SK-N-MC (cell line): ENCODE measurements around the gene DDIAS.
A peak's percentile ranks its signal among the peaks of the same experiment; 100 is the strongest.
"Not testable (repeated sequence)": the region's sequence is repeated elsewhere in the genome, so short reads cannot be mapped to it uniquely, and the experiment has no call there.

Source experiments
- DNase-seq: peaks from one replicate; pipeline ENCODE4 v3.0.0-alpha.2; 2011; ENCODE audit warnings: low read depth, low spot score
- H3K27ac ChIP-seq: fragments of 200-600 bp; sonication (generic); 2 replicates; pipeline ENCODE4 v1.5.1; 2016; ENCODE audit warnings: mixed run types
- H3K36me3 ChIP-seq: fragments of 200-600 bp; sonication (generic); 2 replicates; pipeline ENCODE4 v1.6.1; 2017; ENCODE audit warnings: antibody characterized with exemption, low read length, mixed read lengths; ENCODE audit not compliant: insufficient read depth
- H3K4me3 ChIP-seq: fragments of 200-600 bp; sonication (generic); 2 replicates; pipeline ENCODE4 v1.5.1; 2016
- H3K9ac ChIP-seq: fragments of 200-600 bp; sonication (generic); 2 replicates; pipeline ENCODE4 v1.8.0; 2017; ENCODE audit warnings: mixed run types, mixed read lengths; ENCODE audit not compliant: insufficient read length
- H3K9me3 ChIP-seq: fragments of 200-600 bp; sonication (generic); 2 replicates; pipeline ENCODE4 v1.6.1; 2017; ENCODE audit warnings: low read depth, mild to moderate bottlenecking, antibody characterized with exemption, low read length, moderate library complexity, mixed read lengths
- EZH2 ChIP-seq: fragments of 200-600 bp; sonication (generic); IDR thresholded peaks from one replicate; pipeline ENCODE4 v1.6.1; 2017; ENCODE audit warnings: antibody characterized with exemption
- FOXP2 ChIP-seq: optimal IDR thresholded peaks from 2 replicates; pipeline ENCODE3; 2011; ENCODE audit warnings: mild to moderate bottlenecking, moderate library complexity; ENCODE audit not compliant: insufficient read depth; ENCODE audit errors: extremely low read length, control extremely low read depth
- POLR2AphosphoS5 ChIP-seq: IDR thresholded peaks from 2 replicates; pipeline ENCODE4 v1.6.1; 2012; ENCODE audit warnings: mild to moderate bottlenecking, low read depth, low read length, borderline replicate concordance

The DDIAS gene, protein sequence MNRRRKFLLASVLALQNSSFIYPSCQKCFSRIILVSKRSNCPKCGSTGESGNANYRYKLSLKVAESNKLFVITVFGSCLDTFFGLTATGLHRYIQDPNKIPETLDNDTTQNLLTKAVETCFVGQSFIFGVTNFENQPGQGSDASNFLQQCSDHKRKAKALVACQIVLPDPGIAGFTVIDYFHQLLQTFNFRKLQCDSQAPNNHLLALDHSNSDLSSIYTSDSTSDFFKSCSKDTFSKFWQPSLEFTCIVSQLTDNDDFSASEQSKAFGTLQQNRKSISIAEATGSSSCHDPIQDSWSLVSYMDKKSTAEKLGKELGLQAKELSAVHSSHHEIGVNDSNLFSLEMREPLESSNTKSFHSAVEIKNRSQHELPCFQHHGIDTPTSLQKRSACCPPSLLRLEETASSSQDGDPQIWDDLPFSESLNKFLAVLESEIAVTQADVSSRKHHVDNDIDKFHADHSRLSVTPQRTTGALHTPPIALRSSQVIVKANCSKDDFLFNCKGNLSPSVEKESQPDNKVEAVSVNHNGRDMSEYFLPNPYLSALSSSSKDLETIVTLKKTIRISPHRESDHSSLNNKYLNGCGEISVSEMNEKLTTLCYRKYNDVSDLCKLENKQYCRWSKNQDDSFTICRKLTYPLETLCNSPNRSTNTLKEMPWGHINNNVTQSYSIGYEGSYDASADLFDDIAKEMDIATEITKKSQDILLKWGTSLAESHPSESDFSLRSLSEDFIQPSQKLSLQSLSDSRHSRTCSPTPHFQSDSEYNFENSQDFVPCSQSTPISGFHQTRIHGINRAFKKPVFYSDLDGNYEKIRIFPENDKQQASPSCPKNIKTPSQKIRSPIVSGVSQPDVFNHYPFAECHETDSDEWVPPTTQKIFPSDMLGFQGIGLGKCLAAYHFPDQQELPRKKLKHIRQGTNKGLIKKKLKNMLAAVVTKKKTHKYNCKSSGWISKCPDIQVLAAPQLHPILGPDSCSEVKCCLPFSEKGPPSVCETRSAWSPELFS

DNA sequence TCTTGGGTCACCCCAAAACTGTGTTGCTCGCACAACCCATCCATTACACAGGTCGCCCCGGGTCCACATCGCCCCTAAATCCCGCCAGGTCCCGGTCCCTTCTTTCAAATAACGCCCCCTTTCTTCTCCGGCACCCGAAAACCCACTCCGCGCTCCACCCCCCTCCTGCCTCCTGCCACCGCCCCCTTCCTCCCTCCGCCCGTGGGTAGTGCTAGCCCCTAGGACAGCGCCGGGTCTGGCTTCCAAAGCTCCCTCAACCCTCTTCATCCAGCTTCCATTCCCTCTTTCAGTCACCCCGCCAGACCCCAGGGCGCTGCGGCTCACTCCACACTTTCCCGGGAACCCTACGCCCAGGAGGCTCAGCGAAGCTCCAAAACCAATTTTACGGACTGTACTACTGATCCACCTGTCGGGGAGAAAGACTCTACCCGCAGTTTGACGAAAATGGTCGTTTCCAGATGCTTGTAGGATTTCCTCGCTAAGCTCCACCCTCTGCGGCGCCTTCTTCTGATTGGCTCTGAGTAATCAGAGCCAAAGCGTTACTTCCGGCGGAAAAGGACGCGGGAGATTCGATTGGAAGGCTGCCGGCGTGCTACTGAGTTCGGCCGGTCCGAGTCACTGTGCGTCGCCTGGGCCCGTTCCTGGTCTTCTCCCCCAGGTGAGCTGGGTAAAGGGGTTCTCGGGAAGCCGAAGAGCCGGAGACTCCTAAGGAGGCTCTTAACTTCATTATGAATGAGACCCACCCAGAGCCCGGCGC lies at the start of gene DDIAS:
TSS of gene DDIAS (plus strand) at position 572 of the 757 bp plus-strand sequence. CDS start 13,003 bp downstream, outside the sequence.
- Histone ChIP-seq H3K4me3 (peak within 1 kb of the TSS; percentile 86), H3K9ac (peak within 1 kb of the TSS; percentile 75), H3K9me3 (no peaks in the 10 kb centered on the region), H3K36me3 (no peaks in the 10 kb centered on the region), H3K27ac (peak within 1 kb of the TSS; percentile 23; the same call in 1 of the 2 replicates)
- TF ChIP-seq POLR2AphosphoS5 (peak; percentile 83), FOXP2 (peak; percentile 41), EZH2 (no peak)
- DNase-seq = peak; percentile 96

DNA sequence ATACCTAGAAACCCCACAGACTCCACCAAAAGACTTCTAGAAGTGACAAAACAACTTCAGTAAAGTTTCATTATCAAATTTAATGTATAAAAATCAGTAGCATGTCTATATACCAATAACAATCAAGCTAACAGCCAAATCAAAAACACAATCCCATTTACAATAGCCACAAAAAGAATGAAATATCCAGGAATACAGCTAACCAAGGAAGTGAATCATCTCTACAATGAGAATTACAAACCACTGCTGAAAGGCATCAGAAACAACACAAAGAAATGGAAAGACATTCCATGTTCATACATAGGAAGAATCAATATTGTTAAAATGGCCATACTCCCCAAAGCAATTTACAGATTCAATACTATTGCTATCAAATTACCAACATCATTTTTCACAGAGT lies 47.3 kb upstream of the DDIAS start:
- no peak overlapping the region for H3K27ac ChIP-seq
- no peak overlapping the region for H3K9ac ChIP-seq
- H3K36me3 ChIP-seq = peaks cover 4% of the 10 kb centered on the region; the same call in 1 of the 2 replicates
- no peak for DNase-seq
- 0 out of 2 replicates have a peak, but pooled peaks cover 7% of the 10 kb centered on the region for H3K9me3 ChIP-seq
- TF ChIP-seq EZH2 (no peak), FOXP2 (no peak), POLR2AphosphoS5 (no peak)
- H3K4me3 ChIP-seq = no peak overlapping the region

DNA sequence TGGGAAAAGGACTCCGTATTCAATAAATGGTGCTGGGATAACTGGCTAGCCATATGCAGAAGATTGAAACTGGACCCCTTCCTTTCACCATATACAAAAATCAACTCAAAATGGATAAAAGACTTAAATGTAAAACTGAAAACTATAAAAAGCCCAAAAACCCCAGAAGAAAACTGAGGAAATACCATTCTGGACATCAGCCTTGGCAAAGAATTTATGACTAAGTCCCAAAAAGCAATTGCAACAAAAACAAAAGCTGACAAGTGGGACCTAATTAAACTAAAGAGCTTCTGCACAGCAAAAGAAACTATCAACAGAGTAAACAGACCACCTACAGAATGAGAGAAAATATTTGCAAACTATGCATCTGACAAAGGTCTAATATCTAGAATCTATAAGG lies 46.6 kb upstream of the DDIAS start:
- not testable (repeated sequence) for H3K9me3 ChIP-seq, H3K27ac ChIP-seq

DNA sequence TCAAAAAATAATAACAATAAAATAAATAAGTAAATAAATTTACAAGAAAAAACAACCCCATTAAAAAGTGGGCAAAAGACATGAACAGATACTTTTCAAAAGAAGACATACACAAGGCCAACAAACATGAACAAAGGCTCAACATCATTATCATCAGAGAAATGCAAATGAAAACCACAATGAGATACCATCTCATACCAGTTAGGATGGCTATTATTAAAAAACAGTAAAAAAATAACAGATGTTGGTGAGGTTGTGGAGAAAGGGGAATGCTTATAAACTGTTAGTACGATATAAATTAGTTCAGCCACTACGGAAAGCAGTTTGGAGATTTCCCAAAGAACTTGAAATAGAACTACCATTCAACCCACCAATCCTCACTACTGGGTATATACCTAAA lies 45.9 kb upstream of the DDIAS start:
- DNase-seq = no peak
- TF ChIP-seq EZH2 (no peak), POLR2AphosphoS5 (no peak), FOXP2 (no peak)
- Histone ChIP-seq H3K4me3 (no peak overlapping the region), H3K27ac (no peak overlapping the region), H3K9ac (no peak overlapping the region), H3K9me3 (0 out of 2 replicates have a peak, but pooled peaks cover 7% of the 10 kb centered on the region), H3K36me3 (peaks cover 4% of the 10 kb centered on the region; the same call in 1 of the 2 replicates)

More for the DNA sequence above, 46.6 kb upstream of the DDIAS start:
- H3K4me3 ChIP-seq, H3K9ac ChIP-seq, H3K36me3 ChIP-seq, DNase-seq: not testable (repeated sequence)

DNA sequence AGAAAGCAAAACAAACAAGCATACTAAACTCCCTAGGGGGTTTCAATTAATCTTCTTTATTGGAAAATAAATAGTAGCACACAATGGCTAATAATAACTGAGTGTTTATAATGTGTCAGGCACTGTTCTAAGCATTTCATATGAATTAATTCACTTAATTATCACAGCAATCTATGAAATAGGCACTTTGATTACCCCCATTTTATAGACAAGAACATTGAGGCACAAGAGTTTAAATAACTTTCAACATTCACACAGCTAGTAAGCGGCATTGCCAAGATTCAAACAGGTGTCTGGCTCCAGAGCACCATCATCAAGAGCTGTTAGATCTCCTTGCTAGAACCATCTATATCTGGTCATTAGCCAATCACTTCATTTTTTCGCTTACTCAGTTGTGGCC lies 44.4 kb upstream of the DDIAS start:
- Histone ChIP-seq H3K9me3 (0 out of 2 replicates have a peak, but pooled peaks cover 7% of the 10 kb centered on the region), H3K9ac (no peak overlapping the region), H3K36me3 (peaks cover 4% of the 10 kb centered on the region; the same call in 1 of the 2 replicates), H3K27ac (no peak overlapping the region), H3K4me3 (no peak overlapping the region)
- TF ChIP-seq FOXP2 (no peak), POLR2AphosphoS5 (no peak), EZH2 (no peak)
- DNase-seq = no peak

DNA sequence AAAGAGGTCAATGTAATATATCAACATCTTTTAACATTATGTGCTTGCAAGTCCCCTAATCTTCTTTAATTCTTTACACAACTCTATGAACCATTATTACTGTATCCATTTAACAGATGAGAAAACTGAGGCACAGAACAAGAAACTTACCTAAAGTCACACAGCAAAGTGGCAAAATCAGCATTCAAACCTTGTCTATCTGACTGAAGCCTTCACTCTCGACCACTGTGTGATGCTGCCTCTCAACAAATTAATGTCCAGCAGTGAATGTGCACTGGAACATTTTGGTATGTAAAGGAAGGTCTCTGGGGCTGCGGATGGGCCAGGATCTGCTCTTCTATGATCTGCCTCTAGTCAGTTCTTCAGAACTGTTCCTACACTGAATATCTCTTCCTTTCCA lies 43.4 kb upstream of the DDIAS start:
- Histone ChIP-seq H3K9me3 (0 out of 2 replicates have a peak, but pooled peaks cover 7% of the 10 kb centered on the region), H3K36me3 (peaks cover 4% of the 10 kb centered on the region; the same call in 1 of the 2 replicates), H3K9ac (peak overlapping the region; percentile 61), H3K27ac (peak overlapping the region; percentile 93), H3K4me3 (peak overlapping the region; percentile 49)
- TF ChIP-seq EZH2 = no peak
- TF ChIP-seq FOXP2 = no peak
- TF ChIP-seq POLR2AphosphoS5 = no peak
- DNase-seq = no peak

DNA sequence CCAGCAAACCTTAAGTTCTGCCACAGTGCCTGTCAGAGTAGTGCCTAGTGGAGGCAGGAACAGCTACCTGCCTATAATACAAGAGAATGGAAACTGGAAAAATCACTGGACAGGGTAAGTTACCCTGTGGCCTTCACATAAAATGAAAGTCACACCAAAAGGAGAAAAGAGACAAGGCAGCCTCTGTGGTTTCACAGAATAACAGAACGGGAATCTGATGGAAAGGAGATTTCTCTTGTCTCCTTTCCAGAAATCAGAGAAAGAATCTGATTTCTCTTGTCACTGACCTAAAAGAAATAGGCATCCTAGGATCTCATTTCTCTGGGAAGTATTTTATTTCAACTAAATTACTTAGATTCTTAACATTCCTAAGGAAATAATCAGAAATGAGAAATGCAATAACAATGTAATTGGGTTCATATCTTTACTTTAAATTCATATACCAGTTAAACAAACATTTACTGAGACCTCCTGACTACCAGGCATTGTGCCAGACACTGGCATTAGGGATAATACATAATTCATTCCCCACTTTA lies 42.9 kb upstream of the DDIAS start:
- Histone ChIP-seq H3K4me3 (peak overlapping the region; percentile 49), H3K9me3 (0 out of 2 replicates have a peak, but pooled peaks cover 7% of the 10 kb centered on the region), H3K27ac (peak overlapping the region; percentile 93), H3K9ac (peak overlapping the region; percentile 61), H3K36me3 (peaks cover 4% of the 10 kb centered on the region; the same call in 1 of the 2 replicates)
- DNase-seq = no peak
- no peak for TF ChIP-seq FOXP2
- no peak for TF ChIP-seq POLR2AphosphoS5
- TF ChIP-seq EZH2 = no peak

DNA sequence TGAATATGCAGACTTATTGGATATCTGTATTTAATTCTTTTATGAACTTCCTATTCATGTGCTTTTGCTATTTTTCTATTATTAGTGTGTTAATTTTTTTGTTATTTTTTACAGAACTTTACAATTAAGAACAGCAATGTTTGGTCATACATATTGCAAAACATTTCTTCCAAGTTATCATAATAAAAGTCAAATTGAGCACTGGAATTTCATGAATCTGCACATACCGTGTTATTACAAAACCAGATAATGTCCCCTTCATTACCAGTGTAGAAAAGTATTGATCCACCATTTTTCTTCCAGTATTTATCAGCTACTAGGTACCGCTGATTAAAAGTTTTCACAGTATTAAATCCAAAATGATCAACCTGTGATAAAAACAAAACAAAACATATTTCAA lies 41.8 kb upstream of the DDIAS start:
- peak overlapping the region; percentile 35; the same call in 1 of the 2 replicates for H3K4me3 ChIP-seq
- peak overlapping the region; percentile 61 for H3K9ac ChIP-seq
- H3K36me3 ChIP-seq = peaks cover 4% of the 10 kb centered on the region; the same call in 1 of the 2 replicates
- DNase-seq = no peak
- peak overlapping the region; percentile 93 for H3K27ac ChIP-seq
- H3K9me3 ChIP-seq = 0 out of 2 replicates have a peak, but pooled peaks cover under 1% of the 10 kb centered on the region
- TF ChIP-seq POLR2AphosphoS5 (no peak), EZH2 (no peak), FOXP2 (no peak)
